Measurements from ENCODE around the gene KITLG. TPM values are rescaled to one million over a fixed set of nuclear protein-coding genes. Genes with fewer than 3 reads are reported as not detected.

Gene KITLG
- total and polyA plus RNA-seq, 2 of the 8 experiments (the other 6 are each of a cell fraction or from before 2014, with no cell fraction given) = 1.3 to 7.8 TPM

GRCh38 chr12:88549929-88550328 is 30.3 kb downstream of the KITLG start:
- H3K4me2 ChIP-seq (ENCODE audit: insufficient read depth in 1 of 2, low read depth in 2 of 2, low read length in 2 of 2) = no peak overlapping the region
- CTCF ChIA-PET (ENCODE audit: partially characterized antibody) = interaction anchor here (0.6 to 2.8 kb wide), 2 partner anchors 29 to 879 kb away, joined by 3 to 14 read pairs; partner anchors contain the start of gene KITLG

More at GRCh38 chr12:88549929-88550328, 30.3 kb downstream of the KITLG start:
- Histone ChIP-seq H3K4me1 (replicated peaks in 1 of 4; ENCODE audit: control insufficient read depth in 3 of 4, insufficient read depth in 4 of 4, low read length in 3 of 4) (peaks cover 0 to 3% (median 0%) of the 10 kb centered on the region in 4 experiments; a peak in 1 of 7 replicates), H2BK5ac (ENCODE audit: low read depth, low read length) (no peak overlapping the region), H3K14ac (ENCODE audit: insufficient read length) (no peak overlapping the region), H3K9ac (replicated peaks in 1 of 4; ENCODE audit: extremely low read depth in 1 of 4, low read depth in 3 of 4, low read length in 3 of 4) (no peak overlapping the region), H3K23me2 (ENCODE audit: low read depth, low read length) (no peaks in the 10 kb centered on the region), H3K9me3 (ENCODE audit: insufficient read depth in 2 of 2, low read depth in 1 of 2, low read length in 1 of 2) (no peaks in the 10 kb centered on the region), H3K23ac (ENCODE audit: insufficient read length) (no peak overlapping the region), H2BK12ac (ENCODE audit: low read depth, low read length) (no peak overlapping the region), H3K79me1 (ENCODE audit: low read depth, low read length) (no peaks in the 10 kb centered on the region), H3K56ac (replicated peaks; ENCODE audit: insufficient read length, low read depth, low read length) (no peak overlapping the region), H2BK20ac (ENCODE audit: low read length) (no peak overlapping the region), H4K91ac (replicated peaks; ENCODE audit: insufficient read length, low read length) (no peak overlapping the region), H2AK5ac (ENCODE audit: low read depth, low read length) (no peak overlapping the region), H4K5ac (ENCODE audit: insufficient read length, low read depth, low read length) (no peak overlapping the region), H3K4me3 (ENCODE audit: extremely low read depth in 1 of 4, insufficient read depth in 2 of 4, low read depth in 3 of 4, low read length in 4 of 4) (no peak overlapping the region), H4K8ac (ENCODE audit: extremely low read depth, insufficient read depth, low read length) (no peak overlapping the region), H2AFZ (ENCODE audit: low read length) (no peak overlapping the region), H2BK120ac (replicated peaks; ENCODE audit: low read depth, low read length) (no peak overlapping the region), H3K36me3 (ENCODE audit: control insufficient read depth in 2 of 4, insufficient read depth in 4 of 4, low read length in 3 of 4) (no peaks in the 10 kb centered on the region), H3K18ac (ENCODE audit: extremely low read depth, low read length) (no peak overlapping the region), H4K20me1 (replicated peaks in 1 of 2; ENCODE audit: control insufficient read depth in 1 of 2, insufficient read depth in 2 of 2, low read length in 2 of 2) (no peaks in the 10 kb centered on the region), H3K27me3 (replicated peaks in 1 of 4; ENCODE audit: control insufficient read depth in 3 of 4, extremely low read depth in 1 of 4, insufficient read depth in 3 of 4, low read length in 3 of 4) (no peaks in the 10 kb centered on the region), H2BK15ac (ENCODE audit: low read length) (no peak overlapping the region), H3K79me2 (ENCODE audit: control insufficient read depth in 1 of 2, insufficient read depth in 2 of 2, low read length in 2 of 2) (no peaks in the 10 kb centered on the region), H3K4ac (replicated peaks; ENCODE audit: insufficient read length, low read depth, low read length) (no peak overlapping the region), H3K27ac (ENCODE audit: low read depth, low read length) (no peak overlapping the region)
- TF ChIP-seq JUN (IDR thresholded peaks at IDR 0.05; ENCODE audit: low read depth, low read length) (no peak), POU5F1 (IDR thresholded peaks at IDR 0.05; ENCODE audit: low read depth, low read length) (no peak), CTBP2 (IDR thresholded peaks at IDR 0.05; ENCODE audit: borderline replicate concordance, insufficient read depth, insufficient read length, low read length) (no peak), FOSL1 (IDR thresholded peaks at IDR 0.05; ENCODE audit: insufficient read depth, low read depth, low read length) (no peak), TAF7 (optimal IDR thresholded peaks at IDR 0.05; ENCODE audit: borderline replicate concordance, low read depth, low read length) (no peak), SIRT6 (IDR thresholded peaks at IDR 0.05; ENCODE audit: low read length) (no peak), EP300 (IDR thresholded peaks at IDR 0.05; ENCODE audit: borderline replicate concordance in 1 of 2, low read depth in 2 of 2, low read length in 2 of 2) (no peak), PHF8 (conservative IDR thresholded peaks at IDR 0.05; ENCODE audit: low read depth, low read length) (no peak), NRF1 (IDR thresholded peaks at IDR 0.05; ENCODE audit: low read depth, low read length) (no peak), SP2 (IDR thresholded peaks at IDR 0.05; ENCODE audit: low read length) (no peak), CHD1 (IDR thresholded peaks at IDR 0.05; ENCODE audit: low read depth, low read length) (no peak), POLR2A (IDR thresholded peaks at IDR 0.05; ENCODE audit: control extremely low read depth in 1 of 2, low read depth in 2 of 2, low read length in 2 of 2) (no peak)
- DNase-seq (ENCODE audit: low read depth in 1 of 2, low spot score in 2 of 2) (no peak), FAIRE-seq (no peak)
- POLR2A ChIA-PET (ENCODE audit: partially characterized antibody) = no interaction called here
- 50% methylated on average over 1 of the region's 1 CpG; no CpG with 5 or more reads in 1 of the 2 experiments for WGBS, 2 experiments (ENCODE audit: extremely low coverage in 1 of 2, insufficient coverage in 1 of 2, insufficient read length in 1 of 2, insufficient replicate concordance in 2 of 2, low coverage in 1 of 2, low lambda C conversion rate in 2 of 2, missing lambda C conversion rate in 1 of 2)
